ENCODE results near the gene ABCD1.
"Not testable (repeated sequence)": the region's sequence is repeated elsewhere in the genome, so short reads cannot be mapped to it uniquely, and the experiment has no call there.

ABCD1 gene

GRCh38 chrX:153714256-153714655, 10.4 kb upstream of the ABCD1 start:
- no peak for DNase-seq

- no peak for DNase-seq
Measured at GRCh38 chrX:153717445-153717844, 7.2 kb upstream of the ABCD1 start.

GRCh38 chrX:153719238-153719637, 5.4 kb upstream of the ABCD1 start:
- no peak for DNase-seq

GRCh38 chrX:153719701-153720100, 5.0 kb upstream of the ABCD1 start:
- no peak for DNase-seq

- no peak for DNase-seq
Measured at GRCh38 chrX:153722704-153723350, 1.8 kb upstream of the ABCD1 start.

- DNase-seq: no peak
Measured at GRCh38 chrX:153723351-153724251, 1.1 kb upstream of the ABCD1 start.

- no peak for DNase-seq
Measured at GRCh38 chrX:153725039-153725831, 579 bp downstream of the ABCD1 start.

- DNase-seq: no peak
Measured at GRCh38 chrX:153725832-153726285, 1.2 kb downstream of the ABCD1 start.

GRCh38 chrX:153726286-153727122, 1.8 kb downstream of the ABCD1 start:
- no peak for DNase-seq

- peak; percentile 41 to 81 for DNase-seq
Measured at GRCh38 chrX:153727123-153727931, 2.7 kb downstream of the ABCD1 start.

GRCh38 chrX:153728095-153728494, 3.4 kb downstream of the ABCD1 start:
- DNase-seq: no peak

- DNase-seq: no peak
Measured at GRCh38 chrX:153728951-153729631, 4.4 kb downstream of the ABCD1 start.

- not testable (repeated sequence) for DNase-seq
Measured at GRCh38 chrX:153730115-153730514, 5.5 kb downstream of the ABCD1 start.

- DNase-seq: no peak
Measured at GRCh38 chrX:153731117-153731844, 6.6 kb downstream of the ABCD1 start.

- DNase-seq: no peak
Measured at GRCh38 chrX:153731845-153732215, 7.2 kb downstream of the ABCD1 start.

GRCh38 chrX:153732401-153732800, 7.7 kb downstream of the ABCD1 start:
- no peak for DNase-seq

GRCh38 chrX:153733651-153734240, 9.1 kb downstream of the ABCD1 start:
- DNase-seq: no peak

- no peak for DNase-seq
Measured at GRCh38 chrX:153734871-153735270, 10.2 kb downstream of the ABCD1 start.

GRCh38 chrX:153735274-153735673, 10.6 kb downstream of the ABCD1 start:
- DNase-seq: no peak

Measured in NCI-H446 (cell line).